HepG2 (cell line): Measurements from ENCODE around the gene FLYWCH1. TPM values are rescaled to one million over a fixed set of nuclear protein-coding genes. Genes with fewer than 3 reads are reported as not detected.

ENCODE experiments used
- EZH2 ChIP-seq: conservative IDR thresholded peaks from 2 replicates; pipeline ENCODE4 v1.6.1; 2012; ENCODE audit warnings: mild to moderate bottlenecking, low read depth, low read length, moderate library complexity
- HNF1A ChIP-seq, 2 experiments: sonication (generic) in 1 of 2; formaldehyde crosslinking in 1 of 2; IDR thresholded peaks; 2 replicates each; pipeline versions ENCODE4 v1.4.0 to v1.6.1; 2016 to 2020; ENCODE audit warnings: borderline replicate concordance in 1 of 2, low read depth in 1 of 2, mild to moderate bottlenecking in 1 of 2, missing genetic modification reagents in 1 of 2
- MEF2D ChIP-seq: sonication (generic); formaldehyde crosslinking; IDR thresholded peaks from 2 replicates; pipeline ENCODE4 v1.5.1; 2020; ENCODE audit warnings: mild to moderate bottlenecking, missing genetic modification reagents
- MTERF4 ChIP-seq: sonication (generic); formaldehyde crosslinking; IDR thresholded peaks from 2 replicates; pipeline ENCODE4 v1.8.0; 2023; ENCODE audit warnings: mild to moderate bottlenecking, missing genetic modification reagents
- RELA ChIP-seq: sonication (generic); formaldehyde crosslinking; IDR thresholded peaks from 2 replicates; pipeline ENCODE4 v1.4.0; 2020; ENCODE audit warnings: missing genetic modification reagents
- SNAPC4 ChIP-seq: sonication (generic); formaldehyde crosslinking; IDR thresholded peaks from 2 replicates; pipeline ENCODE4 v1.4.0; 2020; ENCODE audit warnings: mild to moderate bottlenecking, missing genetic modification reagents
- SRY ChIP-seq: sonication (generic); formaldehyde crosslinking; IDR thresholded peaks from 2 replicates; pipeline ENCODE4 v1.8.0; 2022; ENCODE audit warnings: mild to moderate bottlenecking, missing genetic modification reagents
- WIZ ChIP-seq: sonication (generic); formaldehyde crosslinking; IDR thresholded peaks from 2 replicates; pipeline ENCODE4 v1.5.1; 2020; ENCODE audit warnings: mild to moderate bottlenecking, missing genetic modification reagents
- ZNF160 ChIP-seq: sonication (generic); formaldehyde crosslinking; IDR thresholded peaks from 2 replicates; pipeline ENCODE4 v1.8.0; 2022; ENCODE audit warnings: mild to moderate bottlenecking, inconsistent platforms, missing genetic modification reagents
- ZNF33B ChIP-seq: sonication (generic); formaldehyde crosslinking; IDR thresholded peaks from 2 replicates; pipeline ENCODE4 v1.5.1; 2020; ENCODE audit warnings: mild to moderate bottlenecking, missing genetic modification reagents
- ZNF343 ChIP-seq: sonication (generic); formaldehyde crosslinking; IDR thresholded peaks from 2 replicates; pipeline ENCODE4 v1.4.0; 2020; ENCODE audit warnings: mild to moderate bottlenecking, missing genetic modification reagents
- ZNF383 ChIP-seq: sonication (generic); formaldehyde crosslinking; IDR thresholded peaks from 2 replicates; pipeline ENCODE4 v1.4.0; 2020; ENCODE audit warnings: missing genetic modification reagents, mild to moderate bottlenecking, borderline replicate concordance
- ZNF574 ChIP-seq: sonication (generic); formaldehyde crosslinking; IDR thresholded peaks from 2 replicates; pipeline ENCODE4 v1.4.0; 2020; ENCODE audit warnings: missing genetic modification reagents
- ZNF83 ChIP-seq: sonication (generic); formaldehyde crosslinking; IDR thresholded peaks from 2 replicates; pipeline ENCODE4 v1.4.0; 2020; ENCODE audit warnings: missing genetic modification reagents, mild to moderate bottlenecking, borderline replicate concordance
- polyA plus RNA-seq, 8 experiments: library from polyadenylated mRNA; depleted of rRNA in 3 of 8; stranded (reverse) in 7 of 8; unstranded in 1 of 8; fragments of >200 nt; fragmentation: Illumina TruSeq in 4 of 8; extraction: Trizol in 4 of 8; gene quantifications; 2 replicates each; pipeline versions ENCODE4 v1.2.1 to v1.2.3, GENCODE V29; 2011 to 2016; ENCODE audit warnings: low read depth in 4 of 8, missing spikeins in 1 of 8, mixed read lengths in 1 of 8; ENCODE audit not compliant: insufficient read depth in 1 of 8
- total RNA-seq, 5 experiments: library from RNA; depleted of rRNA; stranded (reverse); fragments of >200 nt; fragmentation: Illumina TruSeq; extraction: Trizol; gene quantifications; 2 replicates each; pipeline ENCODE4 v1.2.3, GENCODE V29; 2016; ENCODE audit warnings: low read depth in 1 of 5

The FLYWCH1 gene
- total and polyA plus RNA-seq, 2 of the 13 experiments (the other 11 are each of a cell fraction or from before 2014, with no cell fraction given), result 7.3 to 12.4 TPM

- no peak for TF ChIP-seq SNAPC4
- TF ChIP-seq MTERF4 (CRISPR knock-in tag), result peak; percentile 59; the same call in 1 of the 2 replicates
- TF ChIP-seq HNF1A (IDR thresholded peaks at IDR 0.05; ENCODE audit: low read depth), result no peak
- peak; percentile 42; the same call in 1 of the 2 replicates for TF ChIP-seq HNF1A (CRISPR knock-in tag; IDR thresholded peaks at IDR 0.05; ENCODE audit: borderline replicate concordance)
- 0 out of 2 replicates have a peak, but pooled peaks have one; percentile 19 for TF ChIP-seq MEF2D (CRISPR knock-in tag)
- no peak; the same call in 1 of the 2 replicates for TF ChIP-seq ZNF33B (CRISPR knock-in tag)
- TF ChIP-seq ZNF83 (CRISPR knock-in tag), result peak; percentile 78; the same call in 1 of the 2 replicates
- TF ChIP-seq ZNF574 (CRISPR knock-in tag), result peak; percentile 76
- TF ChIP-seq ZNF383 (CRISPR knock-in tag), result peak; percentile 46; the same call in 1 of the 2 replicates
- no peak for TF ChIP-seq EZH2
- TF ChIP-seq ZNF343 (CRISPR knock-in tag), result 0 out of 2 replicates have a peak, but pooled peaks have one; percentile 17
- peak; percentile 40; the same call in 1 of the 2 replicates for TF ChIP-seq ZNF160
- TF ChIP-seq WIZ (CRISPR knock-in tag), result 0 out of 2 replicates have a peak, but pooled peaks have one; percentile 23
- 0 out of 2 replicates have a peak, but pooled peaks have one; percentile 4 for TF ChIP-seq SRY
- TF ChIP-seq RELA (CRISPR knock-in tag), result 0 out of 2 replicates have a peak, but pooled peaks have one; percentile 25
Measured at GRCh38 chr16:2904100-2904921, 7.4 kb upstream of the FLYWCH1 start (continued).
